WTC11 (cell line): ENCODE data around the gene TELO2.

ENCODE experiments used
- FOXJ3 ChIP-seq: sonication (generic); formaldehyde crosslinking; IDR thresholded peaks from 2 replicates; pipeline ENCODE4 v1.9.0; 2021; ENCODE audit warnings: missing genetic modification reagents, mild to moderate bottlenecking, borderline replicate concordance
- SP1 ChIP-seq: sonication (generic); formaldehyde crosslinking; conservative IDR thresholded peaks from 2 replicates; pipeline ENCODE4 v1.8.1; 2022; ENCODE audit warnings: missing genetic modification reagents
- TEAD1 ChIP-seq: sonication (generic); formaldehyde crosslinking; IDR thresholded peaks from 2 replicates; pipeline ENCODE4 v1.8.0; 2022; ENCODE audit warnings: mild to moderate bottlenecking, missing genetic modification reagents
- ZNF671 ChIP-seq: fragments of 250-450 bp; sonication (Bioruptor Pico); IDR thresholded peaks from 2 replicates; pipeline ENCODE4 v1.8.0; 2021; ENCODE audit warnings: mild to moderate bottlenecking
- TF ChIP-seq, protein P1 (sequence below): fragments of 200-600 bp; IDR thresholded peaks from 2 replicates; pipeline ENCODE4 v1.8.0; 2022; ENCODE audit warnings: antibody characterized with exemption

DNA sequence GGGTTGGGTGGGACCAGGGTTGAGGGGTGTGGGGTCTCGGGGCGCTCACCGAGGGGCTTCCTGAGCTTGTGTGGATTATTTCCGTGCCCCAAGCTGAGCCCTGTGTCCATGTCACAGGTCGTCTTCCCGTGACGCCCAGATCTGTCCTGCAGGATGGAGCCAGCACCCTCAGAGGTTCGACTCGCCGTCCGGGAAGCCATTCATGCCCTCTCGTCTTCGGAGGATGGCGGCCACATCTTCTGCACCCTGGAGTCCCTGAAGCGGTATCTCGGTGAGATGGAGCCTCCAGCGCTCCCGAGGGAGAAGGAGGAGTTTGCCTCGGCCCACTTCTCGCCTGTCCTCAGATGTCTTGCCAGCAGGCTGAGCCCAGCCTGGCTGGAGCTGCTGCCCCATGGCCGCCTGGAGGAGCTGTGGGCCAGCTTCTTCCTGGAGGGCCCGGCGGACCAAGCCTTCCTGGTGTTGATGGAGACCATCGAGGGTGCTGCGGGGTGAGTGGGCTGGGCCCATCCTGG is 1.0 kb downstream of the TELO2 start:
- TF ChIP-seq ZNF671 (CRISPR knock-in tag) (no peak), FOXJ3 (CRISPR knock-in tag) (no peak), SP1 (CRISPR knock-in tag) (no peak), TEAD1 (CRISPR knock-in tag) (no peak)
- TF ChIP-seq, protein P1, sequence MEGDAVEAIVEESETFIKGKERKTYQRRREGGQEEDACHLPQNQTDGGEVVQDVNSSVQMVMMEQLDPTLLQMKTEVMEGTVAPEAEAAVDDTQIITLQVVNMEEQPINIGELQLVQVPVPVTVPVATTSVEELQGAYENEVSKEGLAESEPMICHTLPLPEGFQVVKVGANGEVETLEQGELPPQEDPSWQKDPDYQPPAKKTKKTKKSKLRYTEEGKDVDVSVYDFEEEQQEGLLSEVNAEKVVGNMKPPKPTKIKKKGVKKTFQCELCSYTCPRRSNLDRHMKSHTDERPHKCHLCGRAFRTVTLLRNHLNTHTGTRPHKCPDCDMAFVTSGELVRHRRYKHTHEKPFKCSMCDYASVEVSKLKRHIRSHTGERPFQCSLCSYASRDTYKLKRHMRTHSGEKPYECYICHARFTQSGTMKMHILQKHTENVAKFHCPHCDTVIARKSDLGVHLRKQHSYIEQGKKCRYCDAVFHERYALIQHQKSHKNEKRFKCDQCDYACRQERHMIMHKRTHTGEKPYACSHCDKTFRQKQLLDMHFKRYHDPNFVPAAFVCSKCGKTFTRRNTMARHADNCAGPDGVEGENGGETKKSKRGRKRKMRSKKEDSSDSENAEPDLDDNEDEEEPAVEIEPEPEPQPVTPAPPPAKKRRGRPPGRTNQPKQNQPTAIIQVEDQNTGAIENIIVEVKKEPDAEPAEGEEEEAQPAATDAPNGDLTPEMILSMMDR, result no peak
